Measurements from ENCODE around the gene KCNA10.

The KCNA10 gene

DNA sequence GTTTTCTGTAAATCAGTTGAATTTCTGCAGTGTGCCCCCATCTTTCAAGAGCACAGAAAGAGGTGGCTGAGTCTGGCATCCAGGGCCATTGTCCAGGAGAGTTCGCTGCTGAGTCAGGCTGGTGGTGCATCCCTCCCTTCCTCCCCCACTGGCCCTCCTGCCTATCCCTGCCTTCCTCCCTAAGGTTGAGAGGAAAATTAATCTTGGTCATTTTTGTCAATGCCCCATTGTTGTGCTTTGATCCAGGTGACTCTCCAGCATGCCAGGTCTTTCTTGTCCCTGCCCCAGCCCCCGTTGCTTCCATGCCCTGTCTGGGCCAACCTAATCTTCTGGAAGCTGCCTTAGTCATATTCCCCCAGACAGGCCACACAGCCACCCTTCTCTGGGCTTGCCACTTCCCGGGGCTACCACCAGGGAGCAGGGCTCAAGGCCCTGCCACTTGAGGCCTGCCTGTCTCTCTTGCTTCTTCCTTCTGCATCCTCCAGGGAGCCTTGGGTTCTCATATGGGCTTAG is 41.5 kb downstream of the KCNA10 start:
- DNase-seq (ENCODE audit: low read depth): no peak

DNA sequence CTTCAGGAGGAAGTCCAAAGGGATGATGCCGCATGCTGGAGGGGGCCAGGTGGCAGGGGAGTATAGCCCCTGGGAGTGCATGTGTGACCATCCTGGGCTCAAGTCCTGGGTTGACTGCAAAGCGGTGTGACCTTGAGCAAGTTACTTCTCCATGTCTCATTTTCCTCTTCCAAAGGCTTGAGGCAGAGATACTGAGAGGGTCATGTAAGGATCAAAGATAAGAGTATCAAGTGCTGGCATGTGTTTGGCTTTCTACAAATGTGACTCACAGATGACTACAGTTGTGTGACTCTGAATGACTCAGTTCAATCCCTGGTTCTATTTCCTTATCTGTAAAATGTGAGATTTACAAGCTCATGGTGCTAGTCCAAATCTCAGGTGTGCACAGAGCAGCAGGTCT is 41.9 kb downstream of the KCNA10 start:
- peak; percentile 69 for DNase-seq (ENCODE audit: low read depth)

DNA sequence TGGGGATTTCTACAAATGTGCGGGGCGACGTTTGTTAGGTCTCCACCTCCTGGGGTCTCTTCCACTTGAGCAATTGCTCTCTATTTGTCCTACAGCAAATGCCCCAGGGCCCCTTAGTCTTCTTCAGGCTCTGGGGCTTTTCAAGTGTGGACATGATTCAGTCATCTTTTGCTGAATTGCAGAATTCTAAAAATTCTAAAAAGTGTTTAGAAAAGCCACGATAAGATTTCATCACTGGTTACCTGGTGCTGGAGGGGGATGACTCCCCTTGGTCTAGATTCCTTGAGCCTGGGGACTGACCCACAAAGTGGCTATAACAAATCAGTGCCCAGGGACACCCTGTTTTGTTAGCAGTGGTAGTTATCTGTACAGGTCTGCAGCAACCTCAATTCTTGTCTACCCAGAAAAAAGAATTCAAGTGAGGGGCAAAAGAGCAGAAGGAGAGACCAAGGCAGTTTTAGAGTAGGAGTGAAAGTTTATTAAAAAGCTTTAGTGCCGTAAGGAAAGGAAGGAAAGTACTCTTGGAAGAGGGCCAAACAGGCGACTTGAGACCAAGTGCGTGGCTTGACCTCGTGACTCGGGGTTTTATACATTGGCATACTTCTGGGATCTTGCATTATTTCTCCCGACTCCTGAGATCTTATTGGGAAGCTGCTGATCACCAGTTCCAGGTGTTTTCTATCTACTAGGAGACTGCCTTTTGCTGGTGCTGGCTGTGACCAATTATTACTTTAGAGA is 42.8 kb downstream of the KCNA10 start:
- DNase-seq (ENCODE audit: low read depth): peak; percentile 13

DNA sequence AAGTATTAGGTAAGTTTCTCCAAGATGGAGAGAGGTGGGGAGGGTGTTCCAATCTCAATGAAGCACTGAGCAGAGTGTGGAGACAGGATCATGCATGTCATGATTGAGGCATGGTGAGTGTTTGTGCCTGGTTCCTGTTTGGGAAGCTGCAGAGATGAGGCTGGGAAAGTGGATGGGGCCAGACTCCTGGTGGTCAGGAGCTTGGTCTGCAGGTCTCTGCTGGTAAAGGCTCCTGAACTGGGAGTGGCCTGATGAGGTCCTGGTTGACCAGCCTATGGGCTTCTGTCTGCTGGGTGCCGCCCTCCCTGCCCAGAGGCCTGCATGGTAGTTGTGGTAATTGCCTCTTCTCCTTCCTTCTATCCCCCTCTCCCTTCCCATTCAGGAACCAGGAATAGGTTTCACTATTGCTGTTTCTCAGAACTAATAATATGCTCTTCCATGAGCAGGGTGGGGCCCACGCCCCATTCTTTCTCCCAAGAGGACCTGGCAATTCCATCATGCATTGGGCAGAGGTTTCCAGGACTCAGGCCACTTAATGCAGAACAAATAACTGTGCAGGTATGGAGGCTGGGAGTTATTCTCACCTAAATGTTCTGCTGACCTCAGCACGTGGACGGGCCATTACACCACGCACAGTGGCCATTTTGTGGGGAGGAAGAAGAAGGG is 43.5 kb downstream of the KCNA10 start:
- no peak for DNase-seq (ENCODE audit: low read depth)

DNA sequence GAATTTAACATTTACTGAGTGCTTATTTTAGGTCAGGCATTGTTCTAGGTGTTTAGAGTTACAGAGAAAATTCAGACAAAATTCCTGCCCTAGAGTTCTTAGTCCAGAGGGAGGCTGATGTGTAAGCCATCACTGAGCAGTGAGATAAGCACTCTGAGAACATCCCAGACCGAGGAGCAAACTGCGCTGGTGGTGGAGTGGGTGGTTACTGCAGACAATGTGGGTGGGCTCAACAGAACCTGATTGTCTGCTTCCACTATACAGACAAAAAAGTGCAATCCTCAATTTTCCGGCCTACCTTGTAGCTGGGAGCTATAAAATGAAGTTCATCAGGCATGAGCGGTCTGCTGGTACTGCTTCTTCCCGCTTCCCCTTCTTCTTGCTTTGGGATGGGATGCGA is 44.5 kb downstream of the KCNA10 start:
- no peak for DNase-seq (ENCODE audit: low read depth)

DNA sequence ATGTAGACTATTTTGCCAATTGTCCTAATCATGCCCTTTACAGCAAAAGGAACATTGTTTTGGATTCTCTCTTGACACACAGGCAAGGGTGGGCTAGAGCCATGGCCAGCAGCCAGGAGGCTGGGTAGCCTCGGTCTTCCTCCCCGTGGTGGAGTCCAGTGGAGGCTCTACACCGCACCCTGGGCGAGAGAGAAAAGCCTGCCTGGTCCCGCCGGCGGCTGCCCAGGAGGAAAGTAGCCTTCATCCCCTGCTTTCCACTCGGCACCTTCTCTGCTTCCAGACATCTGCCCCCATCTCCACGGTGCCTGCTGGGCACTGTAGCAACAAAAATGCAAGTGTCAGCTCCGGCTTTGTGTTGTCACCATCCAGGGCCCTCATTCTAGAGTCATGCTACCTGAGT is 46.4 kb downstream of the KCNA10 start:
- no peak for DNase-seq (ENCODE audit: low read depth)

DNA sequence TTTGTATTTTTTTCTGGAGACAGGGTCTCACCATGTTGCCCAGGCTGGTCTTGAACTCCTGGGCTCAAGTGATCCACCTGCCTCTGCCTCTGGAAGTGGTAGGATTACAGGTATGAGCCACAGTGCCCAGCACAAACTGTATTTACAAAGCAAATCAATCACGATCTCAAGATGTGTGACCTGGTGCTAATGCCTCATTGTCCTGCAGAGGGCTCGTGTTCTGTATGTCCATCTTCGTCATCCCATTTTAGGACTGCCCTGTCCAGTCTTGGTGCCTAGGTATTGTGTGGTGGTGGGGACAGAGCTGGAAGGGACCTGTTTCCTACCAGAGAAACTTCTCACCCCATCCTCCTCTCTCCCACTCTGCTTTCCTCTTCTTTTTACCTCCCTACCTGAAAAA is 47.8 kb downstream of the KCNA10 start:
- DNase-seq (ENCODE audit: low read depth): no peak
